K562 (cell line): ENCODE data around the gene RGR. TPM values are rescaled to one million over a fixed set of nuclear protein-coding genes. Genes with fewer than 3 reads are reported as not detected.

ENCODE experiments used
- ATAC-seq: fragments of 200-7000 bp; cut with Tn5 transposase; 3 replicates; pipeline ENCODE4 v1.9.1; 2020; ENCODE audit warnings: moderate library complexity
- BruUV-seq: library from RNA; stranded (reverse); fragments of 400-500 nt; replicated peaks from 2 replicates; lab custom pipeline; 2021; lab: Mats Ljungman, UMichigan
- CTCF ChIA-PET: fragments of 300-600 bp; formaldehyde crosslinking; extraction: SDS; loops from one replicate; lab custom pipeline; 2021; ENCODE audit warnings: low intra/inter-chr PET ratio; lab: Yijun Ruan, JAX
- POLR2A ChIA-PET: fragments of 300-600, 350-650 bp; sonication (Branson Sonifier 250); formaldehyde crosslinking; extraction: SDS; loops from one replicate; lab custom pipeline; 2021; ENCODE audit warnings: antibody characterized with exemption, inconsistent platforms; lab: Yijun Ruan, JAX
- DNase-seq, 4 experiments: peaks; one replicate each; pipeline versions ENCODE4 v3.0.0 to v3.0.0-alpha.2; 2011 to 2018; ENCODE audit warnings: low spot score in 3 of 4, mixed read lengths in 3 of 4; ENCODE audit errors: extremely low read depth in 1 of 4
- FAIRE-seq: peaks from 2 replicates; lab custom pipeline; 2011; peaks lifted over from hg19 to GRCh38; lab: Jason Lieb, UNC
- H2AFZ ChIP-seq: 2 replicates; pipeline ENCODE4 v1.6.0; 2011; ENCODE audit warnings: low read depth, low read length, control low read depth, inconsistent platforms
- H3K27ac ChIP-seq: fragments of 200-600 bp; 3 replicates; pipeline ENCODE4 v1.8.0; 2011; ENCODE audit warnings: low read depth, mild to moderate bottlenecking, control low read depth, inconsistent platforms, low read length, moderate library complexity, mixed read lengths; ENCODE audit errors: extremely low read depth
- H3K27me3 ChIP-seq, 2 experiments: fragments of 300-600 bp in 1 of 2; 2 replicates in 1 of 2; 3 replicates in 1 of 2; pipeline versions ENCODE4 v1.6.0 to v1.8.0; 2011; ENCODE audit warnings: inconsistent platforms in 2 of 2, low read length in 2 of 2, mild to moderate bottlenecking in 1 of 2, mixed read lengths in 1 of 2, moderate library complexity in 1 of 2; ENCODE audit not compliant: control insufficient read depth in 2 of 2, insufficient read depth in 2 of 2
- H3K36me3 ChIP-seq: fragments of 300-600 bp; 3 replicates; pipeline ENCODE4 v1.8.0; 2011; ENCODE audit warnings: mild to moderate bottlenecking, low read length, inconsistent platforms; ENCODE audit not compliant: control insufficient read depth, insufficient read depth
- H3K4me1 ChIP-seq, 2 experiments: fragments of 200-600 bp in 1 of 2; replicated peaks in 1 of 2; 2 replicates in 1 of 2; 3 replicates in 1 of 2; pipeline versions ENCODE4 v1.5.1 to v1.8.0; 2011; ENCODE audit warnings: inconsistent platforms in 2 of 2, low read length in 2 of 2, mild to moderate bottlenecking in 1 of 2, mixed read lengths in 1 of 2, moderate library complexity in 1 of 2; ENCODE audit not compliant: control insufficient read depth in 2 of 2, insufficient read depth in 2 of 2
- H3K4me2 ChIP-seq: 2 replicates; pipeline ENCODE4 v1.6.1; 2011; ENCODE audit warnings: low read length, control low read depth, inconsistent platforms, mixed read lengths; ENCODE audit not compliant: insufficient read depth
- H3K4me3 ChIP-seq: fragments of 200-600 bp; sonication (generic), shearing (Covaris generic); 2 replicates; pipeline ENCODE4 v1.5.1; 2016; ENCODE audit warnings: control low read depth, inconsistent platforms
- H3K79me2 ChIP-seq: fragments of 200-600 bp; 3 replicates; pipeline ENCODE4 v1.8.0; 2011; ENCODE audit warnings: low read length, inconsistent platforms; ENCODE audit not compliant: control insufficient read depth, insufficient read depth
- H3K9ac ChIP-seq, 2 experiments: 2 replicates each; pipeline versions ENCODE4 v1.6.0 to v1.6.1; 2011; ENCODE audit warnings: low read depth in 2 of 2, low read length in 2 of 2, control low read depth in 1 of 2, inconsistent platforms in 1 of 2, mild to moderate bottlenecking in 1 of 2, mixed read lengths in 1 of 2; ENCODE audit not compliant: insufficient read depth in 1 of 2
- H3K9me1 ChIP-seq: one replicate; pipeline ENCODE4 v1.6.0; 2011; ENCODE audit warnings: inconsistent platforms, mild to moderate bottlenecking, low read length, moderate library complexity; ENCODE audit not compliant: control insufficient read depth, insufficient read depth
- H3K9me3 ChIP-seq: replicated peaks from 2 replicates; pipeline ENCODE4 v1.5.1; 2011; ENCODE audit warnings: low read depth, low read length, inconsistent platforms; ENCODE audit not compliant: control insufficient read depth, insufficient read depth
- H4K20me1 ChIP-seq: replicated peaks from 2 replicates; pipeline ENCODE4 v1.6.1; 2011; ENCODE audit warnings: low read length, inconsistent platforms, mixed read lengths; ENCODE audit not compliant: control insufficient read depth, insufficient read depth
- MYC ChIP-seq, 2 experiments: fragments of 250-450 bp in 1 of 2; sonication (Bioruptor Pico) in 1 of 2; IDR thresholded peaks; 2 replicates each; pipeline versions ENCODE4 v1.5.1 to v1.6.1; 2012 to 2021; ENCODE audit warnings: low read depth in 2 of 2, borderline replicate concordance in 1 of 2, improper control_type of control experiment in 1 of 2, low read length in 1 of 2, mild to moderate bottlenecking in 1 of 2, moderate library complexity in 1 of 2
- ZNF134 ChIP-seq: fragments of 250-450 bp; sonication (Bioruptor Pico); conservative IDR thresholded peaks from 2 replicates; pipeline ENCODE4 v1.4.0; 2020
- WGBS: fragments of 100-300 bp; shearing (Covaris generic); methylation state at CpG from one replicate; pipeline ENCODE4 v1.1.6; 2016; ENCODE audit warnings: low coverage, mixed read lengths; ENCODE audit not compliant: insufficient coverage; ENCODE audit errors: missing lambda C conversion rate; 5-methylcytosine and 5-hydroxymethylcytosine counted together
- in situ Hi-C: fragments of 300-500 bp; cut with MboI; formaldehyde crosslinking; loops from 4 replicates; pipeline ENCODE4 v1.15.0; 2018; ENCODE audit warnings: inconsistent platforms, mixed read lengths
- intact Hi-C: fragments of 100-400 bp; cut with micrococcal nuclease; formaldehyde crosslinking; loops from 2 replicates; pipeline ENCODE4 v1.14.2; 2022
- polyA plus RNA-seq, 8 experiments: library from polyadenylated mRNA; depleted of rRNA in 4 of 8; stranded (reverse) in 5 of 8; unstranded in 3 of 8; fragments of >200 nt; fragmentation: Nextera tagmentation in 2 of 8; fragmentation: Illumina TruSeq in 1 of 8; extraction: Ambion mirVana in 2 of 8; extraction: Trizol in 1 of 8; gene quantifications; 2 replicates each; pipeline versions ENCODE4 v1.2.1 to v1.2.3, GENCODE V29; 2011 to 2014; ENCODE audit warnings: inconsistent platforms in 1 of 8, missing spikeins in 1 of 8
- total RNA-seq, 7 experiments: library from RNA; depleted of rRNA in 6 of 7; stranded (reverse); fragments of >200 nt in 6 of 7; fragmentation: Illumina TruSeq in 2 of 7; extraction: Trizol in 2 of 7; gene quantifications; 2 replicates each; pipeline versions ENCODE4 v1.2.1 to v1.2.3, GENCODE V29; 2011 to 2021; ENCODE audit warnings: low replicate concordance in 1 of 7
- TF ChIP-seq, protein P1 (sequence below): fragments of 250-450 bp; sonication (Bioruptor Pico); IDR thresholded peaks from 2 replicates; pipeline ENCODE4 v1.5.0; 2020; ENCODE audit warnings: mild to moderate bottlenecking, borderline replicate concordance
- TF ChIP-seq, protein P2 (sequence below): fragments of 450-650 bp; formaldehyde crosslinking; conservative IDR thresholded peaks from 2 replicates; pipeline ENCODE4 v1.4.0; 2022; ENCODE audit warnings: mild to moderate bottlenecking, missing genetic modification characterization

The RGR gene
- total and polyA plus RNA-seq, 9 of the 15 experiments (the other 6 are each of a cell fraction or from before 2014, with no cell fraction given) = not detected

DNA sequence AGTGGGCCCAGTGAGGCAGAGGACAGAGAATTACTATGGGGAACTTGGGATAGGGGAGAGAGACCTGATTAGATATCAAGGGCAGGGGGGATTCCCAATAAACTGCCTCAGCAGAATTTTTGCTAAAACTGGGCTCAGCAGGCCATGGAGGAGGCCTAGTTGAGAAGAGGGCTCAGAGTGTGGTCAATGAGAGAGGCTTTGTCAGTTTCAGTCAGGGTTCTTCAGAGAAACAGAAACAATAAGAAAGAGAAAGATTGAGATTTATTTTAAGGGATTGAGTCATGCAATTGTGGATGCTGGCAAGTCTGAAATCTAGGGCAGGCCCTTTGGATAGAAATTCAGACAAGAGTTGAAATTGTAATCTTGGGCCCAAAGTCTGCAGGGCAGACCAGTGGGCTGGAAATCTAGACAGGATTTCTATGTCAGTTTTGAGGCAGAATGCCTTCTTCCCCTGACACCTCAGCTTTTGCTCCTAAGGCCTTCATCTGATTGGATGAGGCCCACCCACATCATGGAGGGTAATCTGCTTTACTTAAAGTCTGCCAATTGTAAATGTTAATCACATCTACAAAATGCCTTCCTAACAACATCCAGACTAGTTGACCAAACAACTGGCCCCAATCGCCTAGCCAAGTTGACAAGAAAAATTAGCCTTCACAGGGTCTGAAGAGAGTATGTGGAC, 50.1 kb downstream of the RGR start:
- 78% methylated on average over 1 of the region's 1 CpG for WGBS
- Histone ChIP-seq H3K4me2 (no peak overlapping the region), H3K27ac (no peak overlapping the region), H3K36me3 (no peaks in the 10 kb centered on the region), H3K9me3 (no peaks in the 10 kb centered on the region), H3K9ac (no peak overlapping the region), H3K9me1 (peaks cover 4% of the 10 kb centered on the region), H2AFZ (no peak overlapping the region), H3K79me2 (no peaks in the 10 kb centered on the region), H3K4me1 (peaks cover 7 to 19% of the 10 kb centered on the region in 2 experiments; a peak in 4 of 5 replicates), H4K20me1 (0 out of 2 replicates have a peak, but pooled peaks cover 7% of the 10 kb centered on the region), H3K4me3 (no peak overlapping the region), H3K27me3 (peaks cover 6 to 14% of the 10 kb centered on the region in 2 experiments; a peak in 4 of 5 replicates)
- intact Hi-C loops = no loop called here
- ChIA-PET CTCF (no interaction called here), POLR2A (no interaction called here)
- no peak for TF ChIP-seq MYC (IDR thresholded peaks at IDR 0.05; ENCODE audit: low read depth, low read length)
- no peak for TF ChIP-seq MYC (CRISPR knock-in tag; IDR thresholded peaks at IDR 0.05; ENCODE audit: borderline replicate concordance, low read depth)
- peak; percentile 90 for TF ChIP-seq ZNF134
- TF ChIP-seq, protein P1, sequence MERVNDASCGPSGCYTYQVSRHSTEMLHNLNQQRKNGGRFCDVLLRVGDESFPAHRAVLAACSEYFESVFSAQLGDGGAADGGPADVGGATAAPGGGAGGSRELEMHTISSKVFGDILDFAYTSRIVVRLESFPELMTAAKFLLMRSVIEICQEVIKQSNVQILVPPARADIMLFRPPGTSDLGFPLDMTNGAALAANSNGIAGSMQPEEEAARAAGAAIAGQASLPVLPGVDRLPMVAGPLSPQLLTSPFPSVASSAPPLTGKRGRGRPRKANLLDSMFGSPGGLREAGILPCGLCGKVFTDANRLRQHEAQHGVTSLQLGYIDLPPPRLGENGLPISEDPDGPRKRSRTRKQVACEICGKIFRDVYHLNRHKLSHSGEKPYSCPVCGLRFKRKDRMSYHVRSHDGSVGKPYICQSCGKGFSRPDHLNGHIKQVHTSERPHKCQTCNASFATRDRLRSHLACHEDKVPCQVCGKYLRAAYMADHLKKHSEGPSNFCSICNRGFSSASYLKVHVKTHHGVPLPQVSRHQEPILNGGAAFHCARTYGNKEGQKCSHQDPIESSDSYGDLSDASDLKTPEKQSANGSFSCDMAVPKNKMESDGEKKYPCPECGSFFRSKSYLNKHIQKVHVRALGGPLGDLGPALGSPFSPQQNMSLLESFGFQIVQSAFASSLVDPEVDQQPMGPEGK (CRISPR knock-in tag) = no peak
- TF ChIP-seq, protein P2, sequence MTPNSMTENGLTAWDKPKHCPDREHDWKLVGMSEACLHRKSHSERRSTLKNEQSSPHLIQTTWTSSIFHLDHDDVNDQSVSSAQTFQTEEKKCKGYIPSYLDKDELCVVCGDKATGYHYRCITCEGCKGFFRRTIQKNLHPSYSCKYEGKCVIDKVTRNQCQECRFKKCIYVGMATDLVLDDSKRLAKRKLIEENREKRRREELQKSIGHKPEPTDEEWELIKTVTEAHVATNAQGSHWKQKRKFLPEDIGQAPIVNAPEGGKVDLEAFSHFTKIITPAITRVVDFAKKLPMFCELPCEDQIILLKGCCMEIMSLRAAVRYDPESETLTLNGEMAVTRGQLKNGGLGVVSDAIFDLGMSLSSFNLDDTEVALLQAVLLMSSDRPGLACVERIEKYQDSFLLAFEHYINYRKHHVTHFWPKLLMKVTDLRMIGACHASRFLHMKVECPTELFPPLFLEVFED (CRISPR knock-in tag) = 0 out of 2 replicates have a peak, but pooled peaks have one; percentile 21
- DNase-seq (no peak), ATAC-seq (no peak), FAIRE-seq (no peak)
- in situ Hi-C loops = no loop called here
- BruUV-seq = no TSS peak
